IPS DF 4.7 (cell line): ENCODE data around the gene TRIO.

Experiments
- DNase-seq: peaks from one replicate; pipeline ENCODE4 v3.0.0-alpha.2; 2013; ENCODE audit warnings: low spot score; ENCODE audit errors: extremely low read depth

Gene TRIO

DNA sequence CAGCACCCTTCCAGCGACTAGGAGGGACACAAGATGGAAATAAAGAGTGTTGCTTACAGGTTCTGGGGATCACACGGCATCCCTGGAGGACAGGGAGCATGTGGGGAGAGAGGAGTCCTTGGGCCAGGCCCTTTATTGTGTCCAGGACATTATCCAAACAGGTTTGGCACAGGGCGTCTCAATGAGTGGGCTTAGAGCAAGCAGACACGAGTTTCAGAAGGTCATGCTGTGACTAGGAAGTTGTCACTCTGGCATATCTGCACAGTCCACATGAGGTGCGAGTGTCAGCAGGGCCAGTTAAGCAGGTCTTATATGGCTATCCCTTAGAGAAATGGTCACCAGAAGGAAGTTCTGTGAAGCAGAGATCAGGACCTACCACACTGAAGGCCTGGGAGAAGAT lies 263.9 kb downstream of the TRIO start:
- no peak for DNase-seq

- DNase-seq, result no peak
Measured at GRCh38 chr5:14407746-14408175, 264.6 kb downstream of the TRIO start.

DNA sequence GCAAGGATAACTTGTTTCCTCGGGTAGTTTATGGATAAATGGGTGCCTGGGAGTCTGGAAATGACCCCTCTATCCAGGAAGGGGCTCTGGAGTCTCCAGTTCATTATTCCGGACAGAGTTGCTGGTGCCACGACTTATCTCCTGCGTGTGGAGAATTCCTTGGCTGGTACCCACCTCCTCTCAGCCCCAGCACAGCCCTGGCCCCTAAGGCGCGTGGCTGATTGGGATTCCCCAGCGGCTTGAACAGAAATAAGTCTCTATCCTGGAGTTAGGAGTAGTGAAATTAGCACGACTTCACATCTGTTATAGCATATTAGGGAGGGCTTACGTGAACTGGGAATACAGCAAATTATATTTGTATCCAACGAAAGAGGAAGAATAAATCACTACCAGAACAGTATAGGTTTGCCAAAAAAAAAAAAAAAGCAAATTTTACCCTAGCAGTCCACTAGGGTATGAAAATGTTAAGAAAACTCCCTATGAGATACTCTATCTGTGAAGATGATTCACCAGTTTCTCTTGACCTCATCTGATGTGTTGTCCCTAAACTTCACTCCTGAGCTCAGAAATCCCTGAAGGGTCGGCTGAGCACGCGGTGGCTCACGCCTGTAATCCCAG lies 265.9 kb downstream of the TRIO start:
- DNase-seq, result no peak

DNA sequence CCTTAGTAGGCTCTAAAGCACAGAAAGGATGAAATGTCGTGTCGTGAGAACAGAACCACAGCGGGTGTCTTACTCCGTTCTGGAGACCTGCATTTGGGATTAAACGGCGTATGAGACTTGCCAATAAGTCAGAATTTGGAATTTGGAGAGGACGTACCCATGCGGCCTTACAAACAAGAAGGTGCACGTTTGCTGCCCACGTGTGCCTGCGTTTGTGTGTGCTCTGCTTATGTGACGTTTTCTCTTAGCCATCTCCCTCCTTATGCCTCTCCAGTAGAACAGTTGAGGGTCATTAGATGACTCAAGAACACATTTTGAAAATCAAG lies 266.9 kb downstream of the TRIO start:
- DNase-seq, result no peak

- DNase-seq, result no peak
Measured at GRCh38 chr5:14410394-14411201, 267.5 kb downstream of the TRIO start.

DNA sequence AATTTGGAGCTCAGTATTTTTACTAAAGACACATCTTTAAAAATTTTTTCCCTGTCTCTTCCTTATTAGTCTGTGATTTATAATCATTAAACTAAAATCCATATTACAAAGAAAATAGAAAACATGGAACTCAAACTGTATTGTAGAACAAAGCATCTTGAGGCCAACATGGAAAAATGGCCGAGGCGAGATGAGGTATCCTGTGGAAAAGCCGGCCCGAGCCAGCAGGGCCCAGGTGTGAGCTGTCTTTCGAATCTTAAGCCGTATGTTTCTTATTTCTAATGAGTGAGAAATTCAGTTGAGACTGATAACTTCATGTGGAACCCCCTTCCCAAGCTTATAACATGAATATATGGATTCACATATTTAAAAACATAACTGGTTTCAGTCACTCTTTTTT lies 268.1 kb downstream of the TRIO start:
- no peak for DNase-seq

DNA sequence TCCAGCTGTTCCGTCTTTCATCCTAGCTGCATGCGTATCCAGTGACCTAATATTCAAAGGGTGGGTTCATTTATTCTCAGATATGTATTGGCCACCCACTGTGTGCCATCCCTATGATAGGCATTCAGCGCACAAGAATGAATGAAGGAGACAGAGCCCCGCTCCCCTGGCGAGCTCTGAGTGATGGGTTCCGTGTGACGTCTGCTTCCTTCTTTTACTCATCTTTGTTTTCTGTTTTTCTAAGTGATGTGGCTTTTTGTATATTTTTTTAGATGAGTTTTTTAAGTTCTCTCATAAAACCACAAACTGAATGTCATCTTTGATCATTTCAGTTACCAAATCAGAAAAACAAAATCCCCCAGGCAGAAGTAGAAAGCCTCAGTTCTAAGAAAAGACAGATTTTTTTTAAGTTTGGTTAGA lies 270.2 kb downstream of the TRIO start:
- DNase-seq, result no peak

GRCh38 chr5:14414007-14414406 lies 270.9 kb downstream of the TRIO start:
- no peak for DNase-seq

DNA sequence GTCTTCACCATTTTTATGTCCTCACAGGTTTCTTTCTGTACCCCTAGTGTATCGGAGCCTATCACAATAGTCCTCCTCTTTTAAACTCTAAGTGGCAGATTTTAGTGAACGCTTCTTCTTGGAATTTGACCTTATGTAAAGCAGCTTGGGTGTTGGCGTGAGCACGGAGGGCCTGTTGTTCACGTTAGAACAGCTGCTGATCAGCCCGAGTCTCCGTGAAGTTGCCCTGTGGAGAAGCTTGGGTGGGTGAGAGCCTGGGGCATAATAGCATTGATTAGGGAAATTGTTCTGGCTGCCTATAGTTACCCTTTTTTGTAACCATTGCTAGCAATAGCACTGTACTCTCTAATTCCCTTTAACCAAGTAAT lies 271.5 kb downstream of the TRIO start:
- no peak for DNase-seq

DNA sequence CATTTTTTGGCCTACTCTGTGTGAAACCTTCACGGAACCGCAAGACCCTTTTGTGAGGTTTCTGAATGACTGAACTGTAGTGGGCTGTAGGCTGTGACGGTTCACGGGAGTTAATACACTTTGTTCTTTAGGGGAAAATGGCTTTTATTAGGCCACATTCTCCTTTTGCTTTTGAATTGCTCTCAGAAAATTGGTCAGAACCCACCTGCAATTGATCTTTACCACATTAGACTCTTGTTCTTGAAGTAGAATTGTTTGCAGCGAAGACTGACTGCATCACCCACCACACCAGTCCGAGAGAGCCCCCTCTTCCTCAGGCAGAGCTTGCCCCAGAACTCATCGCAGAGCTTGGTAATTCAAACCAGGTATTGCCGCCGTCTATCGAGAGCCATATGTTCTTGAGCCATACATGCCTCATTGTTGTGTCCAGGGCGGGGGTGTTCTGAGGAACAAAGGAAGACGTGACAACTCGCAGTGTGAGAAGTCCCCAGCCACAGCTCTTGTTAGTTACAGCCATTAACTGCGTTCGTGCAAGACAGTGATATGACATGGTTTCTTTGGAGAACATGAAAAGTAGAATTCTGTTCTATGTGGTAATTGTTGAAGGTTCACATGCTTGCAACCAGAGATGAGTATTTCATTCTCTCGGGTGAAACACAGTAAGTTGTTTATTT lies 272.0 kb downstream of the TRIO start:
- no peak for DNase-seq

DNA sequence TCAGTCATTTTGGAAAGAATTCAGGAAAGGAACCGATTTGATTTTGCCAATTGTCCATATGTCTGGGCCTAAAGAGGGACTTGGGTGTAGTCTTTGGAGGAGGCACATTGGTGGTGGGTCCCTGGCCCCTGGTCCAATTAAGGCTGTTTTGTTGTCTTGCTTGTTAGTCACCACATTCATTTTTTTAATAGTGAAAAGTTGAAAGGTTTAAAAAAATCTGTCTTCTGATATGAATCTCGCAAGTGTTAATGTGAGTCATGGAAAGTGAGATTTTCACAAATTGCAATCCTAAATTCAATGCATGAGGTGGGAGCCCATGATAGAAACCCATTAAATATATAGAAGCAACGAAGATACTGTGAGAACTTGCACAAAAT lies 272.5 kb downstream of the TRIO start:
- DNase-seq, result no peak

DNA sequence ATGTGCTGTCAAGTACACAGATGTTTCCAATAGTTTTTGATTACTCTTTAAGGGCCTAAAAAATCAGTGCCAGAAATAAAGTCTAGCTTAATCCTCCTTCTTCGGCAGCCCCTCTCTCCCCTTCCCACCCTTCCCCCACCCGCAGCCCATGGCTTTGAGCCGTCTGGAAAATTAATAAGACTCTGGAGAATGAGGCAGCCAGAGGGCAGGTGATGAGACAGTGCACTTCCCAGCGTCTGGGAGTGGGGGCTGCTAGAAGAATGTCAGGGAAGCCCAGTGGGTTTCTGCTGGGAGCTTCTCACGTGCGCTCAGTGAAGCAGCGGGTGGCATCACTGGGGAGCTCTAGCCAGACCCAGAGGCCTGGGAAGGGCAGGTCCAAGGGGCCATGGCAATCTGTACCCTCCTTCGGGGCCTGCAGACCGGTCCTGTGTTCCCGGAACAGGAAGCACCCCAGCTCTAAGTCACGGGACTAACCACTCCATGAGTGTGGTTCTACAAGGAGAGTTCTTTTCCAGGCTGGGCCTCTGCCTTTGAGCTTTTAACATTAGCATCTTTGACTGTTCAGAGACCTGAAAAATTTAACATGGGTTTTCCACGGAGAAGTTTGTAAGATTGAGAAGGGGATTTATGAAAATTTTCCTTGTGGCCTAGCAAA lies 273.6 kb downstream of the TRIO start:
- no peak for DNase-seq

DNA sequence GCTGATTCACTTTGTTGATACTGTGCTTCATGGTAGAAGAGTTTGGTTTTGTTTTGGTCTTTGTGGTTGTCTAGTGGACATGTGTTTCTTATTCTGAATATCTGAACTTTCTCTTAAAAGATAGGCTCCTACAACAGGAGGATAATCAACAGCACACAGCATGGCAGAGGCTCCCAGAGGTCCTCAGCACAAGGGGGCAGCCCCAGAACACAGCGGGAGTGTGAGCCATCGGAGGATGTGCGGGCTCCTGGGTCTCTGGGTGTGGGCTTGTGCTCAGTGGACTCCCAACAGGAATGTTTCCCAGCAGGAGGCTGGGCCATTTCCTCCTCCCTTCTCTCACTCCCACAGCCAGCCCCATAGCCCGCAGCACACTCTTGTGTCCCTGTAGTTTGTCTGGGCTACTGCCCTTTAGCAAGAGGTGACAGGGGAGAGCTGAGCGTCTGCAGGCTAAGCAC lies 274.2 kb downstream of the TRIO start:
- DNase-seq, result no peak

GRCh38 chr5:14417792-14418765 lies 274.9 kb downstream of the TRIO start:
- no peak for DNase-seq

- no peak for DNase-seq
Measured at GRCh38 chr5:14419686-14420085, 276.5 kb downstream of the TRIO start.

DNA sequence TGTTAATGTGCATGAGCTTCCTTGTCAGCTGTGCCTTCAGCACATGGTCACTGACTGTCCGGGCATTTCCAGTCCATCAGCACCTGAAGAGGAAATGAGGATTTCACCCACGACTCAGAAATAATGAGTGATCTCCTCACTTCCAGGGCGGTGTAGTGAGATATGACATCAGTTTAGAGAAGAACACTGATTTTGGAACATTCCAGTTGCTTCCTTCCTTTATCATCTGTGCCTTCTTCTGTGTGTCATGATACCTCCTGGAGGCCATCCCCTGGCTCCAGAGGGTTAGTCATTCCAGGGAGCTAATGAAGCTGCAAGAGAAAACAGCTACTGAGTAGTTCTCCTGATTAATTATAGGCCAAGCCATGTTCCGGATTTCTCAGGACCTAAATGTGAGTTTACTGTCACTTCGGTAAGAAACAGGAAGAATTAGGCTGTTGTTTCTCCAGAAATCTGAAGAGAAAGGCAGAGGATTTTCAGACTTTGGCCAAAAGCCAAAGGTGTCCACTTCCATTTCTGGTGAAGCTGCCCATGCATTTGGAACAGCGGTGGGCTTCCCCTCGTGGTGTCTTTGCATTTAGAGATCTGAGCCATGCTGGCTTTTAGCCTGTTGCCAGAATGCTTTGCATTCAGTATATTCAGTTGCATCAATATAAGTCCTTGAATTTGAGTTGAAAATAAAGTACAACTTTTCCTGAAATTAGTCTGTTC lies 277.1 kb downstream of the TRIO start:
- DNase-seq, result no peak

GRCh38 chr5:14421851-14422250 lies 278.7 kb downstream of the TRIO start:
- no peak for DNase-seq

DNA sequence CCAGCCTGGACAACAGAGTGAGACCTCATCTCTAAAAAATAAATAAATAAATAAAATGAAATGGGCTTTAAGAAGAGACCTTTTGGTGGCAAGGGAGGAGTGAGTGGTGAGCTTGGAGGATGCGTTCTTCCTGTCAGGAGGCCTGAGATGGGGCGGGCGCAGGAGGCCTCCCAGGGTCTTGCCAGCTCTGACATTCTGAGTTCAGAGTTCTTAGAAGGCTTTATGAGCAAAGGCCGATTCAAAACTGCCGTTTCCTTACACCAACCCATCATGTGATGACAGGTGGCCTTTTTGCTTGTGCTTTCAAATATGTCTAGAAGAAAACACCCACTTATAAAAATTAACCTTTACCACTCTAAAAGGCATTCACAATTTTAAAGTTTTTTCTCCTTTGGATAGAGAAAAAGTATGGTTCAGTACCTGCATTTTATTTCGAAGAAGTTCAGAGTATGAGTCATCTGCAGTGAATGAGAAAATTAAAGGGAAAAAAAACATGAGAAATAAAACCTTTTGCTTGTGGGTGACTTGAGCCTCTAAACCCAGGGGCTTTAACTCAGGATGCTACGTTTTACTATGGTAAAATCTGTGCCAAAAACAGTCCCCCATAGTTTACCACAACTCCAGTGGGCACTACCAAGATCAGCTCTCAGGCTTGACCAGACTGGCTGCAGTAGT lies 281.0 kb downstream of the TRIO start:
- DNase-seq, result no peak

DNA sequence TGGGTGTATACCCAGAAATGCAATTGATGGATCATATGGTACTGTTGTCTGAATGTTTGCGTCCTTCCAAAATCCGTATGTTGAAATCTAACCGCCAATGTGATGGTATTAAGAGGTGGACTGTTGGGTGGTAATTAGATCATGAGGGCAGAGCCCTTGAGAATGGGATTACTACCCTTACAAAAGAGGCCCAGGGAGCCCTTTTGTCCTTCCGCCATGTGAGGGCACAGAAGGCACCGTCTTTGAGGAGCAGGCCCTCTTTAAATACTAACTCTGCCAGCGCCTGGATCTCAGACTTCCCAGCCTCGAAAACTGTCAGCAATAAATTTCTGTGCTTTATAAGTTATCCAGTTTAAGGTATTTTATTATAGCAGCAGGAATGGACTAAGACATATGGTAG lies 282.4 kb downstream of the TRIO start:
- no peak for DNase-seq

- DNase-seq, result no peak
Measured at GRCh38 chr5:14426521-14426920, 283.4 kb downstream of the TRIO start.
